IMR-90 (cell line): Measurements from ENCODE around the gene CEP162. TPM values are rescaled to one million over a fixed set of nuclear protein-coding genes. Genes with fewer than 3 reads are reported as not detected.

ENCODE experiments used
- ATAC-seq: fragments of 200-7000 bp; cut with Tn5 transposase; 2 replicates; pipeline ENCODE4 v1.9.1; 2020; ENCODE audit warnings: low read depth, mild to moderate bottlenecking, moderate library complexity
- BruUV-seq: library from RNA; stranded (reverse); fragments of 400-500 nt; replicated peaks from 2 replicates; lab custom pipeline; 2021; lab: Mats Ljungman, UMichigan
- CTCF ChIA-PET: fragments of 300-600 bp; formaldehyde crosslinking; extraction: SDS; loops from one replicate; lab custom pipeline; 2021; ENCODE audit warnings: antibody characterized with exemption; lab: Yijun Ruan, JAX
- POLR2A ChIA-PET: fragments of 300-600 bp; sonication (Branson Sonifier 250); formaldehyde crosslinking; loops from one replicate; lab custom pipeline; 2022; ENCODE audit warnings: antibody characterized with exemption; ENCODE audit not compliant: unreplicated experiment; lab: Charles Lee
- DNase-seq: peaks from one replicate; pipeline ENCODE4 v3.0.0; 2013
- H2AFZ ChIP-seq: replicated peaks from 2 replicates; pipeline ENCODE3; 2013; ENCODE audit warnings: low read length, mild to moderate bottlenecking; ENCODE audit not compliant: poor library complexity
- H2AK5ac ChIP-seq: 2 replicates; pipeline ENCODE4 v1.6.1; 2013; ENCODE audit warnings: low read depth, low read length, inconsistent platforms
- H2AK9ac ChIP-seq: replicated peaks from 2 replicates; pipeline ENCODE3; 2013; ENCODE audit warnings: mild to moderate bottlenecking, low read depth, low read length, moderate library complexity; ENCODE audit not compliant: poor library complexity
- H2BK120ac ChIP-seq: 2 replicates; pipeline ENCODE4 v1.6.1; 2013; ENCODE audit warnings: low read depth, low read length, inconsistent platforms
- H2BK15ac ChIP-seq: 3 replicates; pipeline ENCODE4 v1.6.1; 2013; ENCODE audit warnings: low read depth, low read length, inconsistent platforms
- H2BK20ac ChIP-seq: 2 replicates; pipeline ENCODE4 v1.6.1; 2013; ENCODE audit warnings: low read depth, mild to moderate bottlenecking, inconsistent platforms, low read length, moderate library complexity
- H2BK5ac ChIP-seq: 2 replicates; pipeline ENCODE4 v1.6.1; 2013; ENCODE audit warnings: mild to moderate bottlenecking, low read depth, low read length, inconsistent platforms; ENCODE audit not compliant: poor library complexity, severe bottlenecking
- H3K14ac ChIP-seq: replicated peaks from 2 replicates; pipeline ENCODE4 v1.6.1; 2013; ENCODE audit warnings: low read depth, low read length, inconsistent platforms
- H3K18ac ChIP-seq: 2 replicates; pipeline ENCODE4 v1.6.1; 2013; ENCODE audit warnings: low read depth, low read length, control low read depth
- H3K23ac ChIP-seq: 2 replicates; pipeline ENCODE4 v1.6.1; 2013; ENCODE audit warnings: low read depth, low read length, inconsistent platforms
- H3K27ac ChIP-seq: 2 replicates; pipeline ENCODE4 v1.5.1; 2013; ENCODE audit warnings: mild to moderate bottlenecking, control low read depth, low read length; ENCODE audit not compliant: insufficient read depth
- H3K27me3 ChIP-seq: 2 replicates; pipeline ENCODE4 v1.6.1; 2013; ENCODE audit warnings: low read length; ENCODE audit not compliant: control insufficient read depth, insufficient read depth
- H3K36me3 ChIP-seq: 2 replicates; pipeline ENCODE4 v1.6.1; 2013; ENCODE audit warnings: low read length, mixed read lengths; ENCODE audit not compliant: control insufficient read depth, insufficient read depth
- H3K4ac ChIP-seq: 2 replicates; pipeline ENCODE4 v1.6.1; 2013; ENCODE audit warnings: low read depth, low read length, inconsistent platforms
- H3K4me1 ChIP-seq: 2 replicates; pipeline ENCODE4 v1.6.1; 2013; ENCODE audit warnings: low read length, mixed read lengths; ENCODE audit not compliant: control insufficient read depth, insufficient read depth
- H3K4me2 ChIP-seq: 2 replicates; pipeline ENCODE4 v1.6.1; 2013; ENCODE audit warnings: low read depth, mild to moderate bottlenecking, control low read depth, low read length, moderate library complexity
- H3K4me3 ChIP-seq: 2 replicates; pipeline ENCODE4 v1.5.1; 2013; ENCODE audit warnings: low read depth, mild to moderate bottlenecking, control low read depth, low read length, moderate library complexity; ENCODE audit not compliant: insufficient read depth
- H3K56ac ChIP-seq: 2 replicates; pipeline ENCODE4 v1.6.1; 2013; ENCODE audit warnings: low read length, inconsistent platforms; ENCODE audit not compliant: insufficient read depth; ENCODE audit errors: extremely low read depth
- H3K79me1 ChIP-seq, 2 experiments: 2 replicates each; pipeline ENCODE4 v1.6.1; 2013; ENCODE audit warnings: low read length in 2 of 2, inconsistent platforms in 1 of 2, low read depth in 1 of 2
- H3K9ac ChIP-seq: 2 replicates; pipeline ENCODE4 v1.6.1; 2013; ENCODE audit warnings: low read depth, low read length, control low read depth
- H3K9me1 ChIP-seq: 2 replicates; pipeline ENCODE4 v1.6.1; 2013; ENCODE audit warnings: low read length, inconsistent platforms; ENCODE audit not compliant: insufficient read depth
- H3K9me3 ChIP-seq: 2 replicates; pipeline ENCODE4 v1.6.1; 2013; ENCODE audit warnings: low read length; ENCODE audit not compliant: control insufficient read depth, insufficient read depth
- H4K20me1 ChIP-seq: 2 replicates; pipeline ENCODE4 v1.6.1; 2013; ENCODE audit warnings: low read length, inconsistent platforms; ENCODE audit not compliant: insufficient read depth
- H4K5ac ChIP-seq: 2 replicates; pipeline ENCODE4 v1.6.1; 2013; ENCODE audit warnings: mild to moderate bottlenecking, low read depth, low read length, control low read depth
- H4K8ac ChIP-seq, 2 experiments: 2 replicates each; pipeline ENCODE4 v1.6.1; 2013; ENCODE audit warnings: low read depth in 2 of 2, low read length in 2 of 2, control low read depth in 1 of 2, inconsistent platforms in 1 of 2
- H4K91ac ChIP-seq: 2 replicates; pipeline ENCODE4 v1.6.1; 2013; ENCODE audit warnings: low read depth, low read length, inconsistent platforms; ENCODE audit not compliant: insufficient read depth
- BHLHE40 ChIP-seq: fragments of 150-350 bp; IDR thresholded peaks from 2 replicates; pipeline ENCODE4 v1.6.1; 2016; ENCODE audit warnings: mild to moderate bottlenecking, low read depth, low read length
- CEBPB ChIP-seq: IDR thresholded peaks from 2 replicates; pipeline ENCODE4 v1.6.1; 2012; ENCODE audit warnings: low read depth, low read length, improper control_type of control experiment
- CHD1 ChIP-seq: IDR thresholded peaks from 2 replicates; pipeline ENCODE4 v1.6.1; 2012; ENCODE audit warnings: low read depth, low read length, improper control_type of control experiment
- FOS ChIP-seq: fragments of 150-350 bp; IDR thresholded peaks from 2 replicates; pipeline ENCODE4 v1.6.1; 2016; ENCODE audit warnings: low read depth, low read length
- MAFK ChIP-seq: IDR thresholded peaks from 2 replicates; pipeline ENCODE4 v1.6.1; 2012; ENCODE audit warnings: low read depth, low read length, improper control_type of control experiment
- MAZ ChIP-seq: IDR thresholded peaks from 2 replicates; pipeline ENCODE4 v1.6.1; 2012; ENCODE audit warnings: low read depth, mild to moderate bottlenecking, low read length, improper control_type of control experiment, moderate library complexity, borderline replicate concordance
- MXI1 ChIP-seq: IDR thresholded peaks from 2 replicates; pipeline ENCODE4 v1.6.1; 2012; ENCODE audit warnings: low read depth, mild to moderate bottlenecking, low read length, moderate library complexity, borderline replicate concordance
- NFE2L2 ChIP-seq: fragments of 150-350 bp; IDR thresholded peaks from 2 replicates; pipeline ENCODE4 v1.6.1; 2016; ENCODE audit warnings: low read depth, mild to moderate bottlenecking, low read length
- POLR2A ChIP-seq: IDR thresholded peaks from 2 replicates; pipeline ENCODE4 v1.6.1; 2012; ENCODE audit warnings: mild to moderate bottlenecking, low read depth, low read length
- RAD21 ChIP-seq: IDR thresholded peaks from 2 replicates; pipeline ENCODE4 v1.6.1; 2012; ENCODE audit warnings: low read length, improper control_type of control experiment
- RCOR1 ChIP-seq: IDR thresholded peaks from 2 replicates; pipeline ENCODE4 v1.6.1; 2012; ENCODE audit warnings: mild to moderate bottlenecking, low read length, improper control_type of control experiment; ENCODE audit not compliant: insufficient replicate concordance
- RFX5 ChIP-seq: IDR thresholded peaks from 2 replicates; pipeline ENCODE4 v1.8.0; 2012; ENCODE audit warnings: low read depth, mild to moderate bottlenecking, low read length, moderate library complexity
- SMC3 ChIP-seq: fragments of 150-350 bp; IDR thresholded peaks from 2 replicates; pipeline ENCODE4 v1.6.1; 2016; ENCODE audit warnings: low read depth, mild to moderate bottlenecking, antibody characterized with exemption, low read length, moderate library complexity
- WGBS, 2 experiments: methylation state at CpG; one replicate each; pipeline versions ENCODE4 v1.1.5 to v1.1.7; 2013; ENCODE audit warnings: missing lambda C conversion rate in 2 of 2; ENCODE audit not compliant: insufficient read length in 1 of 2; ENCODE audit errors: extremely low coverage in 2 of 2; 5-methylcytosine and 5-hydroxymethylcytosine counted together
- dilution Hi-C: fragments of 300-500 bp; cut with HindIII; formaldehyde crosslinking; loops from one replicate; pipeline ENCODE4 v1.14.3; 2018; ENCODE audit warnings: low sequenced_read_pairs; ENCODE audit not compliant: unreplicated experiment
- in situ Hi-C: fragments of 300-500 bp; cut with MboI; formaldehyde crosslinking; loops from 3 replicates; pipeline ENCODE4 v1.14.3; 2019; ENCODE audit warnings: low sequenced_read_pairs, inconsistent platforms, mixed read lengths
- intact Hi-C: fragments of 100-400 bp; cut with micrococcal nuclease; formaldehyde crosslinking; loops from 2 replicates; pipeline ENCODE4 v1.10.0; 2022
- polyA plus RNA-seq, 3 experiments: library from polyadenylated mRNA; depleted of rRNA; stranded (reverse); fragments of >200 nt; gene quantifications; 2 replicates each; pipeline ENCODE4 v1.2.3, GENCODE V29; 2012; ENCODE audit warnings: low replicate concordance in 1 of 3
- total RNA-seq: library from RNA; depleted of rRNA; stranded (reverse); fragments of >200 nt; gene quantifications from 2 replicates; pipeline ENCODE4 v1.2.3, GENCODE V29; 2012
- TF ChIP-seq, protein P1 (sequence below): conservative IDR thresholded peaks from 2 replicates; pipeline ENCODE4 v1.5.1; 2012; ENCODE audit warnings: mild to moderate bottlenecking, low read depth, low read length, improper control_type of control experiment
- TF ChIP-seq, protein P2 (sequence below): fragments of 150-350 bp; IDR thresholded peaks from 2 replicates; pipeline ENCODE4 v1.6.1; 2016; ENCODE audit warnings: low read depth, mild to moderate bottlenecking, low read length, moderate library complexity, borderline replicate concordance
- TF ChIP-seq, protein P3 (sequence below): fragments of 150-350 bp; IDR thresholded peaks from 2 replicates; pipeline ENCODE4 v1.6.1; 2017; ENCODE audit warnings: mild to moderate bottlenecking, antibody characterized with exemption, low read length, low read depth

CEP162 gene
- total and polyA plus RNA-seq, 2 of the 4 experiments (the other 2 are of a cell fraction) = 1.2 to 1.6 TPM

DNA sequence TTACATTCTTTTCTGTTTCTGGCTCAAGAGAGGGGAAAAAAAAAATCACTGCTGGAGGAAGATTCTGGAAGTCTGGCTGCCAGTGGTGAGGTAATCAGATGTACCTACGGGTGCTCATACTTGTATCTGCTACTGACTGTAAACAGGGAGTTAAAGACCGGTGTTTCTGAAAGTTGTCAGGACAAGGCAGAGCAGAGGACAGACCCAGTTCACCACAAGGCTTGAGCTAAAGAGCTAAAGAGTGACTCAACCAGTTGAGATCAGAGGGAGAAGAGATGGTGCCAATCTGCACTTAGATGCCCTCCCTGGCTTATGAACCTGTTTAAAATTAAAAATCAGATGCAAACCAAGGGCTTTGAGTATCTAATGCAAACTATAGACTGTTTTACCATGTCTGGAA, 55.4 kb downstream of the CEP162 start:
- Histone ChIP-seq H3K4me2 (no peak overlapping the region), H3K9me3 (no peaks in the 10 kb centered on the region)
- in situ Hi-C loops = no loop called here

More for the DNA sequence above, 55.4 kb downstream of the CEP162 start:
- Histone ChIP-seq H3K18ac (no peak overlapping the region), H4K8ac (no peak overlapping the region), H2AFZ (no peak overlapping the region), H3K79me1 (no peaks in the 10 kb centered on the region; a peak in 1 of 4 replicates), H3K4ac (no peak overlapping the region), H2BK5ac (no peak overlapping the region), H3K27ac (no peak overlapping the region), H3K9ac (no peak overlapping the region), H2BK15ac (no peak overlapping the region), H3K9me1 (no peaks in the 10 kb centered on the region; the same call in 1 of the 2 replicates), H2AK9ac (no peak overlapping the region), H3K23ac (no peak overlapping the region), H4K20me1 (no peaks in the 10 kb centered on the region), H2BK20ac (no peak overlapping the region), H4K91ac (no peak overlapping the region), H2BK120ac (no peak overlapping the region), H3K56ac (no peak overlapping the region), H2AK5ac (no peak overlapping the region), H3K4me1 (no peaks in the 10 kb centered on the region), H4K5ac (no peak overlapping the region), H3K27me3 (no peaks in the 10 kb centered on the region), H3K36me3 (0 out of 2 replicates have a peak, but pooled peaks cover 2% of the 10 kb centered on the region), H3K14ac (no peak overlapping the region), H3K4me3 (no peak overlapping the region)
- DNase-seq (no peak), ATAC-seq (no peak)
- no TSS peak for BruUV-seq
- TF ChIP-seq, protein P1, sequence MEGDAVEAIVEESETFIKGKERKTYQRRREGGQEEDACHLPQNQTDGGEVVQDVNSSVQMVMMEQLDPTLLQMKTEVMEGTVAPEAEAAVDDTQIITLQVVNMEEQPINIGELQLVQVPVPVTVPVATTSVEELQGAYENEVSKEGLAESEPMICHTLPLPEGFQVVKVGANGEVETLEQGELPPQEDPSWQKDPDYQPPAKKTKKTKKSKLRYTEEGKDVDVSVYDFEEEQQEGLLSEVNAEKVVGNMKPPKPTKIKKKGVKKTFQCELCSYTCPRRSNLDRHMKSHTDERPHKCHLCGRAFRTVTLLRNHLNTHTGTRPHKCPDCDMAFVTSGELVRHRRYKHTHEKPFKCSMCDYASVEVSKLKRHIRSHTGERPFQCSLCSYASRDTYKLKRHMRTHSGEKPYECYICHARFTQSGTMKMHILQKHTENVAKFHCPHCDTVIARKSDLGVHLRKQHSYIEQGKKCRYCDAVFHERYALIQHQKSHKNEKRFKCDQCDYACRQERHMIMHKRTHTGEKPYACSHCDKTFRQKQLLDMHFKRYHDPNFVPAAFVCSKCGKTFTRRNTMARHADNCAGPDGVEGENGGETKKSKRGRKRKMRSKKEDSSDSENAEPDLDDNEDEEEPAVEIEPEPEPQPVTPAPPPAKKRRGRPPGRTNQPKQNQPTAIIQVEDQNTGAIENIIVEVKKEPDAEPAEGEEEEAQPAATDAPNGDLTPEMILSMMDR = no peak
- no peak for TF ChIP-seq FOS
- no peak for TF ChIP-seq POLR2A
- no peak for TF ChIP-seq SMC3
- TF ChIP-seq, protein P2, sequence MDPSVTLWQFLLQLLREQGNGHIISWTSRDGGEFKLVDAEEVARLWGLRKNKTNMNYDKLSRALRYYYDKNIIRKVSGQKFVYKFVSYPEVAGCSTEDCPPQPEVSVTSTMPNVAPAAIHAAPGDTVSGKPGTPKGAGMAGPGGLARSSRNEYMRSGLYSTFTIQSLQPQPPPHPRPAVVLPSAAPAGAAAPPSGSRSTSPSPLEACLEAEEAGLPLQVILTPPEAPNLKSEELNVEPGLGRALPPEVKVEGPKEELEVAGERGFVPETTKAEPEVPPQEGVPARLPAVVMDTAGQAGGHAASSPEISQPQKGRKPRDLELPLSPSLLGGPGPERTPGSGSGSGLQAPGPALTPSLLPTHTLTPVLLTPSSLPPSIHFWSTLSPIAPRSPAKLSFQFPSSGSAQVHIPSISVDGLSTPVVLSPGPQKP = no peak
- no peak for TF ChIP-seq CEBPB
- no peak for TF ChIP-seq MAZ
- TF ChIP-seq, protein P3, sequence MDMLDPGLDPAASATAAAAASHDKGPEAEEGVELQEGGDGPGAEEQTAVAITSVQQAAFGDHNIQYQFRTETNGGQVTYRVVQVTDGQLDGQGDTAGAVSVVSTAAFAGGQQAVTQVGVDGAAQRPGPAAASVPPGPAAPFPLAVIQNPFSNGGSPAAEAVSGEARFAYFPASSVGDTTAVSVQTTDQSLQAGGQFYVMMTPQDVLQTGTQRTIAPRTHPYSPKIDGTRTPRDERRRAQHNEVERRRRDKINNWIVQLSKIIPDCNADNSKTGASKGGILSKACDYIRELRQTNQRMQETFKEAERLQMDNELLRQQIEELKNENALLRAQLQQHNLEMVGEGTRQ = no peak
- TF ChIP-seq BHLHE40 = no peak
- TF ChIP-seq MXI1 = no peak
- TF ChIP-seq RCOR1 = no peak
- TF ChIP-seq CHD1 = no peak
- no peak for TF ChIP-seq RAD21
- TF ChIP-seq MAFK = no peak
- no peak for TF ChIP-seq RFX5
- TF ChIP-seq NFE2L2 = no peak
- CTCF ChIA-PET = no interaction called here
- POLR2A ChIA-PET = no interaction called here
- dilution Hi-C loops (no loop called here), intact Hi-C loops (no loop called here)
- no CpG with 5 or more reads among the region's 2 CpGs for WGBS, 2 experiments
